HUES48 (cell line): ENCODE data around the gene HSPA9.

Experiments
- H3K27ac ChIP-seq: one replicate; pipeline ENCODE4 v1.7.0; 2013; ENCODE audit warnings: low read depth, low read length, inconsistent platforms
- H3K27me3 ChIP-seq: 2 replicates; pipeline ENCODE4 v1.6.1; 2013; ENCODE audit warnings: mild to moderate bottlenecking, low read length; ENCODE audit not compliant: control insufficient read depth, insufficient read depth
- H3K36me3 ChIP-seq: 2 replicates; pipeline ENCODE4 v1.6.1; 2013; ENCODE audit warnings: low read length; ENCODE audit not compliant: control insufficient read depth, insufficient read depth
- H3K4me1 ChIP-seq: 2 replicates; pipeline ENCODE4 v1.6.1; 2013; ENCODE audit warnings: mild to moderate bottlenecking, low read length; ENCODE audit not compliant: control insufficient read depth, insufficient read depth
- H3K4me3 ChIP-seq: 2 replicates; pipeline ENCODE4 v1.5.1; 2013; ENCODE audit warnings: mild to moderate bottlenecking, low read depth, low read length
- H3K9ac ChIP-seq: 2 replicates; pipeline ENCODE4 v1.6.1; 2013; ENCODE audit warnings: mild to moderate bottlenecking, low read depth, low read length, moderate library complexity
- H3K9me3 ChIP-seq: 2 replicates; pipeline ENCODE4 v1.6.1; 2013; ENCODE audit warnings: low read length; ENCODE audit not compliant: control insufficient read depth, insufficient read depth

HSPA9 gene

GRCh38 chr5:138594305-138595058 lies 19.3 kb upstream of the HSPA9 start:
- H3K4me3 ChIP-seq = no peak overlapping the region
- no peaks in the 10 kb centered on the region for H3K4me1 ChIP-seq
- no peaks in the 10 kb centered on the region for H3K27me3 ChIP-seq
- no peak overlapping the region for H3K9ac ChIP-seq
- H3K36me3 ChIP-seq = no peaks in the 10 kb centered on the region
- H3K27ac ChIP-seq = no peak overlapping the region
- H3K9me3 ChIP-seq = no peaks in the 10 kb centered on the region

GRCh38 chr5:138588013-138588788 lies 13.0 kb upstream of the HSPA9 start:
- Histone ChIP-seq H3K36me3 (no peaks in the 10 kb centered on the region), H3K27ac (no peak overlapping the region), H3K9ac (no peak overlapping the region), H3K27me3 (no peaks in the 10 kb centered on the region), H3K9me3 (no peaks in the 10 kb centered on the region), H3K4me1 (no peaks in the 10 kb centered on the region), H3K4me3 (no peak overlapping the region)

GRCh38 chr5:138585157-138585556 lies 10.0 kb upstream of the HSPA9 start:
- Histone ChIP-seq H3K4me3 (no peak overlapping the region), H3K27me3 (no peaks in the 10 kb centered on the region), H3K9me3 (no peaks in the 10 kb centered on the region), H3K36me3 (no peaks in the 10 kb centered on the region), H3K4me1 (no peaks in the 10 kb centered on the region), H3K27ac (no peak overlapping the region), H3K9ac (no peak overlapping the region)

- Histone ChIP-seq H3K27ac (no peak overlapping the region), H3K36me3 (no peaks in the 10 kb centered on the region), H3K9ac (no peak overlapping the region), H3K4me3 (no peak overlapping the region), H3K4me1 (no peaks in the 10 kb centered on the region), H3K9me3 (no peaks in the 10 kb centered on the region), H3K27me3 (no peaks in the 10 kb centered on the region)
These were observed 8.9 kb upstream of the HSPA9 start for GRCh38 chr5:138583984-138584637.

GRCh38 chr5:138582959-138583358 lies 7.8 kb upstream of the HSPA9 start:
- H3K36me3 ChIP-seq = no peaks in the 10 kb centered on the region

GRCh38 chr5:138580777-138581176 lies 5.6 kb upstream of the HSPA9 start:
- no peaks in the 10 kb centered on the region for H3K36me3 ChIP-seq
- no peak overlapping the region for H3K27ac ChIP-seq
- no peaks in the 10 kb centered on the region for H3K27me3 ChIP-seq
- H3K4me3 ChIP-seq = no peak overlapping the region
- no peaks in the 10 kb centered on the region for H3K9me3 ChIP-seq
- no peak overlapping the region for H3K9ac ChIP-seq
- H3K4me1 ChIP-seq = no peaks in the 10 kb centered on the region

More at GRCh38 chr5:138582959-138583358, 7.8 kb upstream of the HSPA9 start:
- no peak overlapping the region for H3K27ac ChIP-seq
- no peaks in the 10 kb centered on the region for H3K4me1 ChIP-seq
- no peaks in the 10 kb centered on the region for H3K9me3 ChIP-seq
- no peaks in the 10 kb centered on the region for H3K27me3 ChIP-seq
- no peak overlapping the region for H3K4me3 ChIP-seq
- no peak overlapping the region for H3K9ac ChIP-seq

- no peaks in the 10 kb centered on the region for H3K27me3 ChIP-seq
- no peak overlapping the region for H3K27ac ChIP-seq
- no peaks in the 10 kb centered on the region for H3K36me3 ChIP-seq
- no peak overlapping the region for H3K4me3 ChIP-seq
- H3K4me1 ChIP-seq = no peaks in the 10 kb centered on the region
- no peaks in the 10 kb centered on the region for H3K9me3 ChIP-seq
- no peak overlapping the region for H3K9ac ChIP-seq
These were observed 4.8 kb upstream of the HSPA9 start for GRCh38 chr5:138580001-138580400.

- H3K4me1 ChIP-seq = no peaks in the 10 kb centered on the region
- H3K36me3 ChIP-seq = no peaks in the 10 kb centered on the region
- H3K4me3 ChIP-seq = no peak overlapping the region
- H3K9ac ChIP-seq = no peak overlapping the region
- H3K9me3 ChIP-seq = no peaks in the 10 kb centered on the region
- no peaks in the 10 kb centered on the region for H3K27me3 ChIP-seq
- H3K27ac ChIP-seq = no peak overlapping the region
These were observed 4.3 kb upstream of the HSPA9 start for GRCh38 chr5:138579517-138579863.

- Histone ChIP-seq H3K27ac (no peak overlapping the region), H3K36me3 (peaks cover 17% of the 10 kb centered on the region), H3K4me1 (peaks cover 6% of the 10 kb centered on the region; the same call in 1 of the 2 replicates), H3K4me3 (no peak overlapping the region), H3K9ac (no peak overlapping the region), H3K27me3 (no peaks in the 10 kb centered on the region), H3K9me3 (no peaks in the 10 kb centered on the region)
These were observed 2.3 kb upstream of the HSPA9 start for GRCh38 chr5:138577452-138577851.

GRCh38 chr5:138574744-138575193 lies 432 bp downstream of the HSPA9 start:
- Histone ChIP-seq H3K4me3 (peak overlapping the region; percentile 98), H3K9ac (peak overlapping the region; percentile 99), H3K9me3 (no peaks in the 10 kb centered on the region), H3K27me3 (no peaks in the 10 kb centered on the region), H3K4me1 (peaks cover 6% of the 10 kb centered on the region; the same call in 1 of the 2 replicates), H3K36me3 (peaks cover 43% of the 10 kb centered on the region), H3K27ac (peak overlapping the region; percentile 99)
